GM23248 (cell line): ENCODE results near the gene PVALB.

Experiments used
- EZH2 ChIP-seq: fragments of 200-600 bp; sonication (generic); IDR thresholded peaks from 2 replicates; pipeline ENCODE4 v1.6.1; 2018; ENCODE audit warnings: antibody characterized with exemption, mild to moderate bottlenecking; ENCODE audit not compliant: insufficient read depth, poor library complexity, severe bottlenecking
- EZH2phosphoT487 ChIP-seq: fragments of 200-600 bp; sonication (generic); IDR thresholded peaks from 2 replicates; pipeline ENCODE4 v1.6.1; 2018; ENCODE audit warnings: antibody characterized with exemption, moderate library complexity, mild to moderate bottlenecking, low read depth; ENCODE audit not compliant: insufficient read depth

- no peak for TF ChIP-seq EZH2
- TF ChIP-seq EZH2phosphoT487, result no peak
Measured at GRCh38 chr22:36865346-36865745, 48.5 kb upstream of the PVALB start.
